VCaP (cell line): ENCODE data around the gene CPT1C.
"Not testable (repeated sequence)": the region's sequence is repeated elsewhere in the genome, so short reads cannot be mapped to it uniquely, and the experiment has no call there.

Experiments used
- H3K27ac ChIP-seq: fragments of 450-650 bp; 2 replicates; pipeline ENCODE4 v1.5.1; 2017
- CTCF ChIP-seq: fragments of 450-650 bp; conservative IDR thresholded peaks from 2 replicates; pipeline ENCODE4 v1.5.1; 2017; ENCODE audit warnings: mild to moderate bottlenecking, moderate library complexity

The CPT1C gene

GRCh38 chr19:49716154-49716553 is 25.2 kb downstream of the CPT1C start:
- no peak for TF ChIP-seq CTCF
- no peak overlapping the region for H3K27ac ChIP-seq

DNA sequence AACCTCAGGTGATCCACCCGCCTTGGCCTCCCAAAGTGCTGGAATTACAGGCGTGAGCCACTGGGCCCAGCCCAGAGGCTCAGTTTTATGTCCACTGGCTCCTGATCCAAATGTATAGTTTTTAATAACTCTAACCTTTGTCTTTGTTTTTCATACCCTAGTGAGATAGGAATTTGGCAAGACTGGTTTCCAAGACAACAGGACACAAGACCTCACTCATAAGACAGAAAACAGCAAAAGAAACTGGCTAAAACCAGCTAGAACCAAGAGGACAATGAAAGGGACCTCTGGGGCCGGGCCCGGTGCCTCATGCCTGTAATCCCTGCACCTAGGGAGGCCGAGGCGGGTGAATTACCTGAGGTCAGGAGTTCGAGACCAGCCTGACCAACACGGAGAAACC is 27.6 kb downstream of the CPT1C start:
- TF ChIP-seq CTCF: no peak
- no peak overlapping the region for H3K27ac ChIP-seq

DNA sequence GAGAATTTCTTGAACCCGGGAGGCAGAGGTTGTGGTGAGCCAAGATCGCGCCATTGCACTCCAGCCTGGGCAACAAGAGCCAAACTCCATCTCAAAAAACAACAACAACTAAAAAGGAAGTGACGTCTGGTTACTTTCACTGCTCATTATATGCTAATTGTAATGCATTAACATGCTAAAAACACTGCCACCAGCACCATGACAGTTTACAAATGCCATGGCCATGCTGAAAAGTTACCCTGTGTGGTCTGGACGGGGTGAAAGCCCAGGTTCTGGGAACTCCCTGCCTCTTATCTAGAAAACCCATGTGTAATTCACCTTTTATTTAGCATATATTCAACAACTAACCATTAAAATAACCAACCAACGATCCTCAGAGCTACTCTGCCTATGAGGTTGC is 28.1 kb downstream of the CPT1C start:
- no peak for TF ChIP-seq CTCF
- no peak overlapping the region for H3K27ac ChIP-seq

DNA sequence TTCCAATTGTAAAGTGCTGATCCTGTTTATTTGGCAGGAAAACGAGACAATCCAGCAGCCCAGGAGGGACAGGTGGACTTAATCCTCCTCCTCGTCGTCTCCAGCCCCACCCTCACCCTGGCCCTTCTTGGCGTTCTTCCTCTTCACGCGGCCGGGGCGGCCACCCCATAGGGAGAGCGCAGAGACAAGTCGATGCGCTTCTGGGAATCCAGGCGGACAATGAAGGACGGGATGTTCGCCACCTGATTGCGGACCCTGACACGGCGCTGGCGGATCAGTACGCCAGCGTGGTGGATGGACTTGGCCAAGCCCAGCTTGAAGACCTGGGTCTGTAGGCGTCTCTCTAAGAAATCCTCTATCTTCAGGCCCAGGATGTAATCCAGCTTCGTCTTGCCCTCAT is 28.5 kb downstream of the CPT1C start:
- not testable (repeated sequence) for H3K27ac ChIP-seq

GRCh38 chr19:49727217-49728030 is 36.5 kb downstream of the CPT1C start:
- H3K27ac ChIP-seq: no peak overlapping the region
- no peak for TF ChIP-seq CTCF

- H3K27ac ChIP-seq: no peak overlapping the region
- TF ChIP-seq CTCF: no peak
Measured at GRCh38 chr19:49730166-49730565, 39.2 kb downstream of the CPT1C start.

DNA sequence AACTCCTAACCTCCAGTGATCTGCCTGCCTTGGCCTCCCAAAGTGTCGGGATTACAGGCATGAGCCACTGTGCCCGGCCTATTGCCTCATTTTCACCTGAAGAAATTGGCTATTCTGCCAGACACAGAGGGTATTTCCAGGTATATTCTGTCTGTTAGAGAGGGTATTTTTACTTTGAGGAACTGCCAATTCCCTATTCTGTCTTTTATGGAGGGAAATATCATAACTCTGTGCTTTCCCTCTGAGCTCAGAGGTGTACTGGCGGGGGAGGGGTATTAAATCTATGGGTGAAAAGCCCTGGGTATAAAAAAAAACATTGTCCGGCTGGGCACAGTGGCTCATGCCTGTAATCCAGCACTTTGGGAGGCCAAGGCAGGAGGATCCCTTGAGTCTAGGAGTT is 47.4 kb downstream of the CPT1C start:
- no peak overlapping the region for H3K27ac ChIP-seq
- no peak for TF ChIP-seq CTCF

- no peak overlapping the region for H3K27ac ChIP-seq
- TF ChIP-seq CTCF: no peak
Measured at GRCh38 chr19:49739098-49739497, 48.2 kb downstream of the CPT1C start.
